ENCODE measurements around the gene NELL1. TPM values are rescaled to one million over a fixed set of nuclear protein-coding genes. Genes with fewer than 3 reads are reported as not detected.

The NELL1 gene
- total and polyA plus RNA-seq, 2 donors from 2014 or later = 0.31 to 14.8 TPM

DNA sequence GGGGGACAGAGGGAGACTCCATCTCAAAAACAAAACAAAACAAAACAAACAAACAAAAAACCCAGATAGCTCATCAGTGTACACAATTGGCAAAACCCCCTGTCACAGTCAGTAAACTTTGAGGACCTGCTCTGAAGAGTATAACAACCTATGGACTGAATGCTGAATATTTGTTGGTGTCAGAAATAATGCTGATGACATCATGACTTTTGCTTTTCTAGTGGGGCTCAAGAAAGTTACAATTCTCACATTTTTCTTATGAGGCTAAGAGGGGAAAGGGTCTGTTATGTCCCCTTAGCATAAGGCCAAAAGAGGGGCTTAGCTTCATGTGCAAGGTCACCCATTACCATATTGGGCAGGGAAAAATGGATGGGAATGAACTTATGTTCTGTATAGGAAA, 207.4 kb downstream of the NELL1 start:
- Histone ChIP-seq H3K9me3 (ENCODE audit: control insufficient read depth in 2 of 3, insufficient read depth in 1 of 3, low read length in 3 of 3) (no peaks in the 10 kb centered on the region), H3K4me3 (ENCODE audit: low read length in 3 of 3) (no peak overlapping the region), H3K27ac (ENCODE audit: low read depth in 2 of 2, low read length in 2 of 2) (no peak overlapping the region), H3K9ac (ENCODE audit: low read length in 3 of 3) (no peak overlapping the region), H3K27me3 (ENCODE audit: control insufficient read depth, insufficient read depth, low read length) (no peaks in the 10 kb centered on the region), H3K4me1 (ENCODE audit: control insufficient read depth in 2 of 3, insufficient read depth in 2 of 3, low read depth in 1 of 3, low read length in 3 of 3) (no peaks in the 10 kb centered on the region), H3K36me3 (ENCODE audit: control insufficient read depth in 2 of 3, insufficient read depth in 3 of 3, low read length in 3 of 3) (no peaks in the 10 kb centered on the region)
- TF ChIP-seq, protein P1, sequence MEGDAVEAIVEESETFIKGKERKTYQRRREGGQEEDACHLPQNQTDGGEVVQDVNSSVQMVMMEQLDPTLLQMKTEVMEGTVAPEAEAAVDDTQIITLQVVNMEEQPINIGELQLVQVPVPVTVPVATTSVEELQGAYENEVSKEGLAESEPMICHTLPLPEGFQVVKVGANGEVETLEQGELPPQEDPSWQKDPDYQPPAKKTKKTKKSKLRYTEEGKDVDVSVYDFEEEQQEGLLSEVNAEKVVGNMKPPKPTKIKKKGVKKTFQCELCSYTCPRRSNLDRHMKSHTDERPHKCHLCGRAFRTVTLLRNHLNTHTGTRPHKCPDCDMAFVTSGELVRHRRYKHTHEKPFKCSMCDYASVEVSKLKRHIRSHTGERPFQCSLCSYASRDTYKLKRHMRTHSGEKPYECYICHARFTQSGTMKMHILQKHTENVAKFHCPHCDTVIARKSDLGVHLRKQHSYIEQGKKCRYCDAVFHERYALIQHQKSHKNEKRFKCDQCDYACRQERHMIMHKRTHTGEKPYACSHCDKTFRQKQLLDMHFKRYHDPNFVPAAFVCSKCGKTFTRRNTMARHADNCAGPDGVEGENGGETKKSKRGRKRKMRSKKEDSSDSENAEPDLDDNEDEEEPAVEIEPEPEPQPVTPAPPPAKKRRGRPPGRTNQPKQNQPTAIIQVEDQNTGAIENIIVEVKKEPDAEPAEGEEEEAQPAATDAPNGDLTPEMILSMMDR (IDR thresholded peaks at IDR 0.05; ENCODE audit: borderline replicate concordance, extremely low read depth, insufficient read depth) = no peak
- intact Hi-C loops (cut with DNase I) = no loop called here
- FAIRE-seq (no peak), DNase-seq (no peak)

GRCh38 chr11:20880094-20880493, 210.7 kb downstream of the NELL1 start:
- H3K9ac ChIP-seq (ENCODE audit: low read length in 3 of 3) = no peak overlapping the region
- FAIRE-seq = no peak
- H3K27ac ChIP-seq (ENCODE audit: low read depth in 2 of 2, low read length in 2 of 2) = no peak overlapping the region
- TF ChIP-seq, protein P1 (IDR thresholded peaks at IDR 0.05; ENCODE audit: borderline replicate concordance, extremely low read depth, insufficient read depth) = no peak
- intact Hi-C loops (cut with DNase I) = no loop called here
- no peaks in the 10 kb centered on the region for H3K9me3 ChIP-seq (ENCODE audit: control insufficient read depth in 2 of 3, insufficient read depth in 1 of 3, low read length in 3 of 3)
- no peaks in the 10 kb centered on the region for H3K27me3 ChIP-seq (ENCODE audit: control insufficient read depth, insufficient read depth, low read length)
- no peak for DNase-seq
- no peaks in the 10 kb centered on the region for H3K4me1 ChIP-seq (ENCODE audit: control insufficient read depth in 2 of 3, insufficient read depth in 2 of 3, low read depth in 1 of 3, low read length in 3 of 3)
- no peak overlapping the region for H3K4me3 ChIP-seq (ENCODE audit: low read length in 3 of 3)
- no peaks in the 10 kb centered on the region for H3K36me3 ChIP-seq (ENCODE audit: control insufficient read depth in 2 of 3, insufficient read depth in 3 of 3, low read length in 3 of 3)

DNA sequence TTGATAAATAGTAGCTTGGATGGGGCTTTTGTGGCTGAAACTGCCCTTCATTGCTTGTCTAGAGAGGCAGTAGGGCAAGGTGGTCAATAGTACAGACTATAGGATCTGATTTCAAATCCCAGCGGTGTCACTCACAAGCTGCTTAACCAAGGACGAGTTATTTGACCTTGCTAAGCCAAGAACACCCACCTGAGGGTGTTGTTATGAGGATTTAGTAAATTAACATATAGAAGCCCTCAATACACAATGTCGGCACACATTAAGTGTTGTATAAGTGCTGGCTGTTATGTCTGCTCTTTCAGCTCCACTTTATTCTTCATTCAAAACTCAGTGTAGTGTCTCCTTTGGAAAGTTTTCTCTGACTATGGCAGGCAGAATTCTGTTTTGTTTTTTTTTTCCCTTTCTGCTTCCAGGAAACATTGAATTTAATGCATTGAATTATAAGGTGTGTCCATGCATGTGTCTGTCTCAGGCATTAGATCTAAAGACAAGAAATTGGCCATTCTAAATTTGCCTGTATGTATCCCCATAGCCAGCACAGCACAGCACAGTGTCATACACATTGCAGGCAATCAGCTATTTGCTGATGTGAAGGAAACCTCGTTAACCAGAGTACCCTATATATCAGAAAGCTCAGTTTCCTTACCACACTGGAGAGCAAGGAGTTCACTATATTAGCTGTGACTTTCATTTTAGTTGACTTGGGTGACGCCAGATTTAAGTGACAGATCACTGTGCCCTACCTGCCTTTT, 212.1 kb downstream of the NELL1 start:
- Histone ChIP-seq H3K27ac (ENCODE audit: low read depth in 2 of 2, low read length in 2 of 2) (no peak overlapping the region), H3K4me3 (ENCODE audit: low read length in 3 of 3) (no peak overlapping the region), H3K9me3 (ENCODE audit: control insufficient read depth in 2 of 3, insufficient read depth in 1 of 3, low read length in 3 of 3) (no peaks in the 10 kb centered on the region), H3K4me1 (ENCODE audit: control insufficient read depth in 2 of 3, insufficient read depth in 2 of 3, low read depth in 1 of 3, low read length in 3 of 3) (no peaks in the 10 kb centered on the region), H3K36me3 (ENCODE audit: control insufficient read depth in 2 of 3, insufficient read depth in 3 of 3, low read length in 3 of 3) (no peaks in the 10 kb centered on the region), H3K9ac (ENCODE audit: low read length in 3 of 3) (no peak overlapping the region), H3K27me3 (ENCODE audit: control insufficient read depth, insufficient read depth, low read length) (no peaks in the 10 kb centered on the region)
- intact Hi-C loops (cut with DNase I) = no loop called here
- TF ChIP-seq, protein P1 (IDR thresholded peaks at IDR 0.05; ENCODE audit: borderline replicate concordance, extremely low read depth, insufficient read depth) = no peak
- DNase-seq = no peak
- FAIRE-seq = no peak

Data from kidney (tissue), 14 donors.